Liver (tissue), 9 donors: ENCODE measurements around the gene MROH8. TPM values are rescaled to one million over a fixed set of nuclear protein-coding genes. Genes with fewer than 3 reads are reported as not detected.

Experiments used
- DNase-seq: peaks from one replicate; pipeline ENCODE4 v3.0.0-alpha.2; 2017; ENCODE audit warnings: low spot score
- H3K27ac ChIP-seq, 2 donors: one replicate each; pipeline ENCODE4 v1.7.0; 2013; ENCODE audit warnings: inconsistent platforms in 2 of 2, low read length in 2 of 2, control low read depth in 1 of 2, low read depth in 1 of 2, mild to moderate bottlenecking in 1 of 2
- H3K27me3 ChIP-seq, 4 donors: one replicate each; pipeline versions ENCODE4 v1.6.1 to v1.7.0; 2013; ENCODE audit warnings: low read length in 3 of 4, inconsistent platforms in 1 of 4, mild to moderate bottlenecking in 1 of 4, moderate library complexity in 1 of 4; ENCODE audit not compliant: control insufficient read depth in 4 of 4, insufficient read depth in 4 of 4
- H3K36me3 ChIP-seq, 4 donors: one replicate each; pipeline versions ENCODE4 v1.6.1 to v1.7.0; 2013; ENCODE audit warnings: low read length in 3 of 4, mild to moderate bottlenecking in 3 of 4, low read depth in 1 of 4, moderate library complexity in 1 of 4; ENCODE audit not compliant: control insufficient read depth in 4 of 4, insufficient read depth in 3 of 4
- H3K4me1 ChIP-seq, 4 donors: one replicate each; pipeline versions ENCODE4 v1.6.1 to v1.7.0; 2013; ENCODE audit warnings: low read length in 3 of 4, mild to moderate bottlenecking in 3 of 4, moderate library complexity in 1 of 4; ENCODE audit not compliant: control insufficient read depth in 4 of 4, insufficient read depth in 4 of 4
- H3K4me3 ChIP-seq, 3 donors: one replicate each; pipeline versions ENCODE4 v1.6.1 to v1.7.0; 2013; ENCODE audit warnings: low read length in 3 of 3, control low read depth in 1 of 3, low read depth in 1 of 3, mild to moderate bottlenecking in 1 of 3
- H3K9ac ChIP-seq, 2 donors: one replicate each; pipeline ENCODE4 v1.7.0; 2013; ENCODE audit warnings: low read length in 2 of 2, mild to moderate bottlenecking in 2 of 2, moderate library complexity in 2 of 2, control low read depth in 1 of 2, low read depth in 1 of 2
- H3K9me3 ChIP-seq, 4 donors: one replicate each; pipeline versions ENCODE4 v1.6.1 to v1.7.0; 2013; ENCODE audit warnings: low read length in 3 of 4; ENCODE audit not compliant: control insufficient read depth in 4 of 4
- ATF3 ChIP-seq: IDR thresholded peaks from 2 replicates; pipeline ENCODE4 v1.6.1; 2016; ENCODE audit warnings: antibody characterized with exemption
- CTCF ChIP-seq: fragments of 150-350 bp; IDR thresholded peaks from 2 replicates; pipeline ENCODE4 v1.5.1; 2017; ENCODE audit warnings: improper control_type of control experiment, low read depth, low read length; ENCODE audit not compliant: missing input control
- EGR1 ChIP-seq, 2 donors: IDR thresholded peaks; 2 replicates each; pipeline ENCODE4 v1.6.1; 2016 to 2018; ENCODE audit warnings: antibody characterized with exemption in 2 of 2, low read depth in 2 of 2
- FOXA1 ChIP-seq: IDR thresholded peaks from 2 replicates; pipeline ENCODE4 v1.6.1; 2016; ENCODE audit warnings: antibody characterized with exemption
- FOXA2 ChIP-seq: IDR thresholded peaks from 2 replicates; pipeline ENCODE4 v1.6.1; 2016; ENCODE audit warnings: antibody characterized with exemption
- GABPA ChIP-seq, 2 donors: IDR thresholded peaks in 1 of 2; conservative IDR thresholded peaks in 1 of 2; 2 replicates each; pipeline ENCODE4 v1.6.1; 2016; ENCODE audit warnings: antibody characterized with exemption in 2 of 2, mild to moderate bottlenecking in 1 of 2, moderate library complexity in 1 of 2
- HNF4A ChIP-seq, 2 donors: conservative IDR thresholded peaks; 2 replicates each; pipeline ENCODE4 v1.6.1; 2016; ENCODE audit warnings: antibody characterized with exemption in 2 of 2, mild to moderate bottlenecking in 2 of 2
- HNF4G ChIP-seq: IDR thresholded peaks from 2 replicates; pipeline ENCODE4 v1.6.1; 2016; ENCODE audit warnings: antibody characterized with exemption
- JUND ChIP-seq, 2 donors: IDR thresholded peaks; 2 replicates each; pipeline ENCODE4 v1.6.1; 2016; ENCODE audit warnings: antibody characterized with exemption in 2 of 2
- MAX ChIP-seq: IDR thresholded peaks from 2 replicates; pipeline ENCODE4 v1.6.1; 2016; ENCODE audit warnings: antibody characterized with exemption
- NR2F2 ChIP-seq: IDR thresholded peaks from 2 replicates; pipeline ENCODE4 v1.6.1; 2016; ENCODE audit warnings: antibody characterized with exemption
- RAD21 ChIP-seq, 2 donors: IDR thresholded peaks; 2 replicates each; pipeline ENCODE4 v1.6.1; 2016; ENCODE audit warnings: antibody characterized with exemption in 2 of 2, mild to moderate bottlenecking in 2 of 2
- REST ChIP-seq: IDR thresholded peaks from 2 replicates; pipeline ENCODE4 v1.6.1; 2016; ENCODE audit warnings: antibody characterized with exemption, mild to moderate bottlenecking
- SP1 ChIP-seq: IDR thresholded peaks from 2 replicates; pipeline ENCODE4 v1.6.1; 2018; ENCODE audit warnings: antibody characterized with exemption, mild to moderate bottlenecking
- YY1 ChIP-seq: IDR thresholded peaks from 2 replicates; pipeline ENCODE4 v1.6.1; 2016; ENCODE audit warnings: antibody characterized with exemption, mild to moderate bottlenecking
- ZBTB33 ChIP-seq: IDR thresholded peaks from 2 replicates; pipeline ENCODE4 v1.6.1; 2016; ENCODE audit warnings: antibody characterized with exemption
- whole genome bisulfite sequencing: extraction: QIAGEN DNeasy Blood & Tissue Kit; methylation state at CpG from one replicate; pipeline ENCODE4 v1.1.7; 2013; 5-methylcytosine and 5-hydroxymethylcytosine counted together
- polyA plus RNA-seq, 2 donors: library from polyadenylated mRNA; stranded (reverse) in 1 of 2; unstranded in 1 of 2; fragments of 200-250 nt in 1 of 2; fragments of >200 nt in 1 of 2; fragmentation: Nextera tagmentation in 1 of 2; extraction: Ambion mirVana in 1 of 2; gene quantifications; one replicate each; pipeline versions ENCODE4 v1.2.1 to v1.2.3, GENCODE V29; 2013 to 2015
- total RNA-seq, 2 donors: library from RNA; depleted of rRNA; stranded (reverse); fragments of >200 nt; gene quantifications; one replicate each; pipeline ENCODE4 v1.2.3, GENCODE V29; 2014
- donor health status: healthy.
- donor health status: healthy.
- donor health status: healthy.
- donor health status: healthy.
- donor health status: healthy.

MROH8 gene
- total and polyA plus RNA-seq, 4 donors, result 1.3 to 5.1 (median 2.0) TPM

GRCh38 chr20:37205794-37206193 lies 26.4 kb upstream of the MROH8 start (continued):
- TF ChIP-seq ZBTB33 (no peak), CTCF (no peak), SP1 (no peak), FOXA2 (no peak)

- Histone ChIP-seq H3K4me1 (no peaks in the 10 kb centered on the region), H3K27ac (no peak overlapping the region), H3K4me3 (no peak overlapping the region), H3K9ac (no peak overlapping the region), H3K27me3 (no peaks in the 10 kb centered on the region), H3K9me3 (no peaks in the 10 kb centered on the region), H3K36me3 (peaks cover 15 to 73% (median 47%) of the 10 kb centered on the region in 4 donors)
- no peak for DNase-seq
- TF ChIP-seq ATF3, result no peak
- TF ChIP-seq CTCF, result no peak
- TF ChIP-seq JUND (IDR thresholded peaks at IDR 0.05), result no peak
- TF ChIP-seq GABPA (IDR thresholded peaks at IDR 0.05 in 1 of 2, conservative IDR thresholded peaks at IDR 0.05 in 1 of 2), result no peak
- no peak for TF ChIP-seq HNF4A (conservative IDR thresholded peaks at IDR 0.05)
- no peak for TF ChIP-seq FOXA2
- TF ChIP-seq EGR1 (IDR thresholded peaks at IDR 0.05; ENCODE audit: low read depth in 2 of 2), result no peak
- no peak for TF ChIP-seq RAD21 (IDR thresholded peaks at IDR 0.05)
- TF ChIP-seq HNF4G, result no peak
- WGBS, result 78% methylated on average over 6 of the region's 6 CpGs
These were observed 25.8 kb upstream of the MROH8 start for GRCh38 chr20:37205130-37205529.

GRCh38 chr20:37204056-37204455 lies 24.7 kb upstream of the MROH8 start:
- DNase-seq, result no peak
- 90% methylated on average over 3 of the region's 3 CpGs for WGBS
- Histone ChIP-seq H3K9ac (no peak overlapping the region), H3K36me3 (peaks cover 15 to 69% (median 50%) of the 10 kb centered on the region in 4 donors), H3K27me3 (no peaks in the 10 kb centered on the region), H3K9me3 (no peaks in the 10 kb centered on the region), H3K27ac (no peak overlapping the region), H3K4me3 (no peak overlapping the region), H3K4me1 (peaks cover 0 to 4% (median 3%) of the 10 kb centered on the region in 4 donors)
- no peak for TF ChIP-seq CTCF
- TF ChIP-seq YY1, result no peak
- TF ChIP-seq NR2F2, result no peak
- TF ChIP-seq FOXA1, result no peak
- TF ChIP-seq ATF3, result no peak
- no peak for TF ChIP-seq MAX
- TF ChIP-seq REST, result no peak
- no peak for TF ChIP-seq GABPA (IDR thresholded peaks at IDR 0.05 in 1 of 2, conservative IDR thresholded peaks at IDR 0.05 in 1 of 2)
- TF ChIP-seq SP1, result no peak
